NCI-H748 (cell line): ENCODE data around the gene CYP26A1.
A peak's percentile ranks its signal among the peaks of the same experiment; 100 is the strongest.

Experiments
- DNase-seq: peaks from one replicate; lab custom pipeline; 2025; ENCODE audit not compliant: unreplicated experiment; lab: John Stamatoyannopoulos, UW

Gene CYP26A1

GRCh38 chr10:93073539-93074146, at the start of gene CYP26A1:
TSS of gene CYP26A1 (plus strand) at chr10:93073893. CDS start at chr10:93073935, 42 bp downstream.
- peak; percentile 58 for DNase-seq

- no peak for DNase-seq
Measured at GRCh38 chr10:93026072-93026471, 47.6 kb upstream of the CYP26A1 start.

- no peak for DNase-seq
Measured at GRCh38 chr10:93027508-93027907, 46.2 kb upstream of the CYP26A1 start.

- DNase-seq: no peak
Measured at GRCh38 chr10:93028883-93029282, 44.8 kb upstream of the CYP26A1 start.

GRCh38 chr10:93030409-93030808, 43.3 kb upstream of the CYP26A1 start:
- DNase-seq: no peak

- DNase-seq: no peak
Measured at GRCh38 chr10:93032105-93032808, 41.4 kb upstream of the CYP26A1 start.

- no peak for DNase-seq
Measured at GRCh38 chr10:93032809-93033137, 40.9 kb upstream of the CYP26A1 start.

- no peak for DNase-seq
Measured at GRCh38 chr10:93034426-93034825, 39.3 kb upstream of the CYP26A1 start.

- DNase-seq: no peak
Measured at GRCh38 chr10:93039110-93039509, 34.6 kb upstream of the CYP26A1 start.

GRCh38 chr10:93039721-93040120, 34.0 kb upstream of the CYP26A1 start:
- DNase-seq: no peak

- no peak for DNase-seq
Measured at GRCh38 chr10:93054486-93054885, 19.2 kb upstream of the CYP26A1 start.

GRCh38 chr10:93058139-93058538, 15.6 kb upstream of the CYP26A1 start:
- no peak for DNase-seq

GRCh38 chr10:93059975-93060886, 13.5 kb upstream of the CYP26A1 start, which contains the start of gene CYP26C1:
TSS of gene CYP26C1 (plus strand) at chr10:93060798. CDS start at chr10:93061264, 466 bp downstream.
- no peak for DNase-seq

- DNase-seq: no peak
Measured at GRCh38 chr10:93060887-93061593, 12.7 kb upstream of the CYP26A1 start.

- peak; percentile 40 for DNase-seq
Measured at GRCh38 chr10:93061594-93062513, 11.8 kb upstream of the CYP26A1 start.

GRCh38 chr10:93062514-93063143, 11.1 kb upstream of the CYP26A1 start:
- peak; percentile 49 for DNase-seq

GRCh38 chr10:93063144-93063976, 10.3 kb upstream of the CYP26A1 start:
- DNase-seq: no peak

GRCh38 chr10:93063977-93064660, 9.6 kb upstream of the CYP26A1 start:
- DNase-seq: no peak
